Measurements from ENCODE around the gene PGRMC2. TPM values are rescaled to one million over a fixed set of nuclear protein-coding genes. Genes with fewer than 3 reads are reported as not detected.
A peak's percentile ranks its signal among the peaks of the same experiment; 100 is the strongest.
"Not testable (repeated sequence)": the region's sequence is repeated elsewhere in the genome, so short reads cannot be mapped to it uniquely, and the experiment has no call there.

The PGRMC2 gene
- total RNA-seq, 1 donor from 2014 or later, result 7.9 TPM

- FAIRE-seq, result no peak
- no peaks in the 10 kb centered on the region for H3K27me3 ChIP-seq (ENCODE audit: control insufficient read depth, insufficient read depth, low read length)
These were observed 7.9 kb downstream of the PGRMC2 start for GRCh38 chr4:128279624-128280225.

GRCh38 chr4:128277856-128278255, 9.8 kb downstream of the PGRMC2 start:
- Histone ChIP-seq H3K27me3 (ENCODE audit: control insufficient read depth, insufficient read depth, low read length) (no peaks in the 10 kb centered on the region), H3K36me3 (ENCODE audit: control insufficient read depth, insufficient read depth, low read length) (peaks cover 1% of the 10 kb centered on the region), H3K4me3 (ENCODE audit: low read depth, low read length) (no peak overlapping the region)
- no peak for FAIRE-seq
- DNase-seq (ENCODE audit: low read depth), result no peak
- TF ChIP-seq CTCF (IDR thresholded peaks at IDR 0.05; ENCODE audit: insufficient read depth, low read length, severe bottlenecking), result no peak

More at GRCh38 chr4:128279624-128280225, 7.9 kb downstream of the PGRMC2 start:
- DNase-seq (ENCODE audit: low read depth), result no peak
- no peak for TF ChIP-seq CTCF (IDR thresholded peaks at IDR 0.05; ENCODE audit: insufficient read depth, low read length, severe bottlenecking)
- Histone ChIP-seq H3K36me3 (ENCODE audit: control insufficient read depth, insufficient read depth, low read length) (peaks cover 1% of the 10 kb centered on the region), H3K4me3 (ENCODE audit: low read depth, low read length) (no peak overlapping the region)

GRCh38 chr4:128275346-128275745, 12.3 kb downstream of the PGRMC2 start:
- TF ChIP-seq CTCF (IDR thresholded peaks at IDR 0.05; ENCODE audit: insufficient read depth, low read length, severe bottlenecking), result no peak
- H3K27me3 ChIP-seq (ENCODE audit: control insufficient read depth, insufficient read depth, low read length), result no peaks in the 10 kb centered on the region
- DNase-seq (ENCODE audit: low read depth) (peak; percentile 53), FAIRE-seq (no peak)
- peaks cover 1% of the 10 kb centered on the region for H3K36me3 ChIP-seq (ENCODE audit: control insufficient read depth, insufficient read depth, low read length)
- H3K4me3 ChIP-seq (ENCODE audit: low read depth, low read length), result no peak overlapping the region

- no peak for DNase-seq (ENCODE audit: low read depth)
- Histone ChIP-seq H3K36me3 (ENCODE audit: control insufficient read depth, insufficient read depth, low read length) (no peaks in the 10 kb centered on the region), H3K4me3 (ENCODE audit: low read depth, low read length) (no peak overlapping the region), H3K27me3 (ENCODE audit: control insufficient read depth, insufficient read depth, low read length) (no peaks in the 10 kb centered on the region)
- no peak for TF ChIP-seq CTCF (IDR thresholded peaks at IDR 0.05; ENCODE audit: insufficient read depth, low read length, severe bottlenecking)
- no peak for FAIRE-seq
These were observed 16.1 kb downstream of the PGRMC2 start for GRCh38 chr4:128271551-128271950.

GRCh38 chr4:128268970-128269369, 18.6 kb downstream of the PGRMC2 start:
- Histone ChIP-seq H3K27me3 (ENCODE audit: control insufficient read depth, insufficient read depth, low read length) (no peaks in the 10 kb centered on the region), H3K36me3 (ENCODE audit: control insufficient read depth, insufficient read depth, low read length) (no peaks in the 10 kb centered on the region), H3K4me3 (ENCODE audit: low read depth, low read length) (no peak overlapping the region)
- DNase-seq (ENCODE audit: low read depth), result no peak
- FAIRE-seq, result no peak
- TF ChIP-seq CTCF (IDR thresholded peaks at IDR 0.05; ENCODE audit: insufficient read depth, low read length, severe bottlenecking), result no peak

GRCh38 chr4:128267745-128268144, 19.9 kb downstream of the PGRMC2 start:
- DNase-seq (ENCODE audit: low read depth), result no peak
- Histone ChIP-seq H3K4me3 (ENCODE audit: low read depth, low read length) (no peak overlapping the region), H3K27me3 (ENCODE audit: control insufficient read depth, insufficient read depth, low read length) (no peaks in the 10 kb centered on the region), H3K36me3 (ENCODE audit: control insufficient read depth, insufficient read depth, low read length) (no peaks in the 10 kb centered on the region)
- FAIRE-seq, result no peak
- no peak for TF ChIP-seq CTCF (IDR thresholded peaks at IDR 0.05; ENCODE audit: insufficient read depth, low read length, severe bottlenecking)

- not testable (repeated sequence) for FAIRE-seq; H3K36me3 ChIP-seq (ENCODE audit: control insufficient read depth, insufficient read depth, low read length); H3K27me3 ChIP-seq (ENCODE audit: control insufficient read depth, insufficient read depth, low read length); DNase-seq (ENCODE audit: low read depth); H3K4me3 ChIP-seq (ENCODE audit: low read depth, low read length)
These were observed 20.4 kb downstream of the PGRMC2 start for GRCh38 chr4:128267171-128267570.

GRCh38 chr4:128265550-128265949, 22.1 kb downstream of the PGRMC2 start:
- H3K27me3 ChIP-seq (ENCODE audit: control insufficient read depth, insufficient read depth, low read length); DNase-seq (ENCODE audit: low read depth); H3K4me3 ChIP-seq (ENCODE audit: low read depth, low read length); FAIRE-seq; H3K36me3 ChIP-seq (ENCODE audit: control insufficient read depth, insufficient read depth, low read length): not testable (repeated sequence)
